DOHH2 (cell line): ENCODE results near the gene WDFY3.

Experiments used
- H3F3A ChIP-seq: fragments of 200-600 bp; sonication (generic), shearing (Covaris generic); 2 replicates; pipeline ENCODE4 v1.6.0; 2016; ENCODE audit warnings: antibody characterized with exemption, mild to moderate bottlenecking; ENCODE audit not compliant: control insufficient read depth, insufficient read depth
- H3K27ac ChIP-seq: fragments of 200-600 bp; sonication (generic); 2 replicates; pipeline ENCODE4 v1.5.1; 2014; ENCODE audit warnings: low read depth, mild to moderate bottlenecking, low read length, moderate library complexity
- H3K27me3 ChIP-seq: fragments of 200-600 bp; sonication (generic); 2 replicates; pipeline ENCODE4 v1.6.1; 2014; ENCODE audit warnings: mild to moderate bottlenecking, low read length, mixed read lengths; ENCODE audit not compliant: control insufficient read depth
- H3K36me3 ChIP-seq: fragments of 200-600 bp; sonication (generic); 2 replicates; pipeline ENCODE4 v1.6.1; 2014; ENCODE audit warnings: mild to moderate bottlenecking, low read length, moderate library complexity, mixed read lengths; ENCODE audit not compliant: control insufficient read depth
- H3K4me1 ChIP-seq: fragments of 200-600 bp; sonication (generic); 2 replicates; pipeline ENCODE4 v1.6.1; 2014; ENCODE audit warnings: mild to moderate bottlenecking, low read length, mixed read lengths; ENCODE audit not compliant: control insufficient read depth
- H3K4me2 ChIP-seq: fragments of 200-600 bp; sonication (generic); 2 replicates; pipeline ENCODE4 v1.6.0; 2014; ENCODE audit warnings: mild to moderate bottlenecking, low read length, moderate library complexity
- H3K4me3 ChIP-seq: fragments of 200-600 bp; sonication (generic); 2 replicates; pipeline ENCODE4 v1.5.1; 2014; ENCODE audit warnings: mild to moderate bottlenecking, low read length, mixed read lengths
- H3K79me2 ChIP-seq: fragments of 200-600 bp; sonication (generic); 2 replicates; pipeline ENCODE4 v1.6.1; 2014; ENCODE audit warnings: mild to moderate bottlenecking, low read length, mixed read lengths; ENCODE audit not compliant: control insufficient read depth
- H3K9me2 ChIP-seq: fragments of 200-600 bp; sonication (generic); replicated peaks from 2 replicates; pipeline ENCODE4 v1.6.1; 2014; ENCODE audit warnings: mild to moderate bottlenecking, low read length, mixed read lengths; ENCODE audit not compliant: control insufficient read depth
- H3K9me3 ChIP-seq: fragments of 200-600 bp; sonication (generic); 2 replicates; pipeline ENCODE4 v1.6.1; 2014; ENCODE audit warnings: antibody characterized with exemption, low read length, mixed read lengths; ENCODE audit not compliant: control insufficient read depth, insufficient read depth
- H4K20me1 ChIP-seq: fragments of 200-600 bp; sonication (generic); 2 replicates; pipeline ENCODE4 v1.6.0; 2014; ENCODE audit warnings: low read depth, mild to moderate bottlenecking, antibody characterized with exemption, low read length, moderate library complexity; ENCODE audit not compliant: control insufficient read depth, insufficient read depth
- EZH2phosphoT487 ChIP-seq: fragments of 200-600 bp; sonication (generic); IDR thresholded peaks from 2 replicates; pipeline ENCODE4 v1.6.1; 2017; ENCODE audit warnings: borderline replicate concordance, mild to moderate bottlenecking, antibody characterized with exemption, low read length, moderate library complexity, mixed read lengths
- TF ChIP-seq, protein P1 (sequence below): fragments of 200-600 bp; sonication (generic); IDR thresholded peaks from one replicate; pipeline ENCODE4 v1.5.1; 2014; ENCODE audit warnings: antibody characterized with exemption, mild to moderate bottlenecking, low read depth, low read length; ENCODE audit not compliant: poor library complexity, severe bottlenecking

The WDFY3 gene

DNA sequence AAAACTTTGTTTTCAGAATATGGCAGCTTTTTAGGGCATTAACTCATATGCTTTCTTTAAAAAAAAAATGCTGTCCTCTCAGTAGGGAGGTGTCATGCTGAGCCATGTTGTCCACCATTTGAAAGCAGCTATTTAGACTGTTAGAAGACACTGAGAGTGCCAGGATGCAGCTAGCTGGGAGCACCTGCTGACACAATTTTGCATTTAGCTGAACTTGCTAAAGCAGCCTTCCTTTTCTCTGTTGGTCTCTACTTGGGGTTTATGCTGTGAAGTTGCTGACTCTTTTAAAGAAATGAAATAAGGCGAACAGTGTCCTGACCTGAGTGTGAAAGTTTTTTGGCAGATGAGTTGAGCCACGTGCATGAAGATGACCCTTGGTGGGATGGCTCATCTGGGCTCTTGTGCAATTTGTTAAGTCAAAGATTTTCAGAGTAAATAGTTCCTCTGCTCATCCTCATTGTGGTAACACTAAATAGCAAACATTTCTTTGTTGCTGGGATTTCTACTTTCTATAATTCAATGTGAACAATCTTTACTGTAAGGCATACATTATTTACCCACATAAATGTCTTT lies 319.1 kb downstream of the WDFY3 start:
- TF ChIP-seq, protein P1, sequence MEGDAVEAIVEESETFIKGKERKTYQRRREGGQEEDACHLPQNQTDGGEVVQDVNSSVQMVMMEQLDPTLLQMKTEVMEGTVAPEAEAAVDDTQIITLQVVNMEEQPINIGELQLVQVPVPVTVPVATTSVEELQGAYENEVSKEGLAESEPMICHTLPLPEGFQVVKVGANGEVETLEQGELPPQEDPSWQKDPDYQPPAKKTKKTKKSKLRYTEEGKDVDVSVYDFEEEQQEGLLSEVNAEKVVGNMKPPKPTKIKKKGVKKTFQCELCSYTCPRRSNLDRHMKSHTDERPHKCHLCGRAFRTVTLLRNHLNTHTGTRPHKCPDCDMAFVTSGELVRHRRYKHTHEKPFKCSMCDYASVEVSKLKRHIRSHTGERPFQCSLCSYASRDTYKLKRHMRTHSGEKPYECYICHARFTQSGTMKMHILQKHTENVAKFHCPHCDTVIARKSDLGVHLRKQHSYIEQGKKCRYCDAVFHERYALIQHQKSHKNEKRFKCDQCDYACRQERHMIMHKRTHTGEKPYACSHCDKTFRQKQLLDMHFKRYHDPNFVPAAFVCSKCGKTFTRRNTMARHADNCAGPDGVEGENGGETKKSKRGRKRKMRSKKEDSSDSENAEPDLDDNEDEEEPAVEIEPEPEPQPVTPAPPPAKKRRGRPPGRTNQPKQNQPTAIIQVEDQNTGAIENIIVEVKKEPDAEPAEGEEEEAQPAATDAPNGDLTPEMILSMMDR: no peak
- TF ChIP-seq EZH2phosphoT487: no peak
- Histone ChIP-seq H3K4me2 (no peak overlapping the region), H3K4me1 (no peaks in the 10 kb centered on the region), H3K9me3 (no peaks in the 10 kb centered on the region), H3K27me3 (no peaks in the 10 kb centered on the region), H3F3A (no peaks in the 10 kb centered on the region), H3K9me2 (no peaks in the 10 kb centered on the region), H4K20me1 (no peaks in the 10 kb centered on the region), H3K79me2 (no peaks in the 10 kb centered on the region), H3K4me3 (no peak overlapping the region), H3K27ac (no peak overlapping the region), H3K36me3 (no peaks in the 10 kb centered on the region)

DNA sequence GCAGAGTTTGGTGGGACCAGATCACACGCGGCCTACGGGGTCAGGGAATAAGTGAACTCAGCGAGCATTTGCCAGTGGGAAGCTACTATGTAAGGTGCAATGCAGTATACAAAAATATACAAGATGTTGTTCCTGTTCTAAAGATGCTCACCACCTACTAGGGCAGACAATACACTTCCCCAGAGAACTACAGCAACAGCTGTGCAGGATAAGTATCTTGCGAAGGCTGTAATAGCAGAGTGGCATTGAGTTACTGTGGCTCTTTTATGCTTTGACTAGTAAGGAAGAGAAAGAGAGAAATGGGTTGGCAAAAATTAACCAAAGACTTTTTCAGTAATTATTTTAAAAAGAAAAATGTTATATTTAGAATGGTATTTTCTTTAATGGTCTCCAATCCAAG lies 322.4 kb downstream of the WDFY3 start:
- Histone ChIP-seq H3K27me3 (no peaks in the 10 kb centered on the region), H3K4me1 (no peaks in the 10 kb centered on the region), H3K9me2 (no peaks in the 10 kb centered on the region), H3K27ac (no peak overlapping the region), H3K36me3 (no peaks in the 10 kb centered on the region), H3K79me2 (no peaks in the 10 kb centered on the region), H3K4me3 (no peak overlapping the region), H3K4me2 (no peak overlapping the region), H3K9me3 (no peaks in the 10 kb centered on the region), H3F3A (no peaks in the 10 kb centered on the region), H4K20me1 (no peaks in the 10 kb centered on the region)
- TF ChIP-seq, protein P1: no peak
- no peak for TF ChIP-seq EZH2phosphoT487

DNA sequence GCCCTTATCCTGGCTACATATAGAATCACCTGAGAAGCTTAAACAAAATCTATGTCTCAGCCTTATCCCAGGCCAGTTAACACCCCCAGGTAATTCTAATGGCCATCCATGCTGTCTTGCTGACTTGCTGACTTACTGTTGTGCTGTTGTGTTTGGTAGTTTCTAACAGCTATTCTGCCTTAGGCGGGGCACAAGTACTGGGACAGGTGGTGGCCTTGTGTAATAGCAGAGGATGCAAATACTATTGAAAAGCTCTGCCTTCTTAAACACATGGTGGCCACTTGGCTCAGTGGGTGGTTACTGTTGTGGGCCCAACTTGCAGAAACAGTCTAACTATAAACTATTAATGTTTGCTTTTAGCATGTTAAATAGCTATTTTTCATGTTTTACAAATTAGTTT lies 327.3 kb downstream of the WDFY3 start:
- no peak overlapping the region for H3K27ac ChIP-seq
- no peaks in the 10 kb centered on the region for H3K36me3 ChIP-seq
- no peak overlapping the region for H3K4me2 ChIP-seq
- no peaks in the 10 kb centered on the region for H3K4me1 ChIP-seq
- H3K9me3 ChIP-seq: no peaks in the 10 kb centered on the region
- H3K4me3 ChIP-seq: no peak overlapping the region
- TF ChIP-seq EZH2phosphoT487: no peak
- TF ChIP-seq, protein P1: no peak
- H3K27me3 ChIP-seq: no peaks in the 10 kb centered on the region
- no peaks in the 10 kb centered on the region for H3K79me2 ChIP-seq
- no peaks in the 10 kb centered on the region for H4K20me1 ChIP-seq
- H3K9me2 ChIP-seq: no peaks in the 10 kb centered on the region
- no peaks in the 10 kb centered on the region for H3F3A ChIP-seq

DNA sequence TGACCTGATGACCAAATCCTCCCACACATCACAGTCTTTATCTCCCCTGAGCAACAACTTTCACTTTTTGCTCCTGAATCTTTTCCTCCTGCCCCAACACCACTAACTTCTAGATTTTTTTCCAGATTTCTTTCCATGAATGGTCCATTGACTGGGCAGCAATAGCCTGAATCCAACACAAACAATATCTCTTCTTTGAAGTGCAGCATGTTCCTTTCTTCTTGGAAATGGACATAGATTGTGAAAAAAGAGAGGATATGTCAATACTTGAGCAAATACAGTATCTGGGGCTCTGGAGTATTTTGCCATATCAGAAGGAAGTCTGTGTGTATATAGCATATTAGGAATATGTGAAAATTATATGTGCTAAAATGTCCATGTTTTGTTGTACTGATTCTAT lies 328.4 kb downstream of the WDFY3 start:
- H3K9me3 ChIP-seq: no peaks in the 10 kb centered on the region
- H3F3A ChIP-seq: no peaks in the 10 kb centered on the region
- no peaks in the 10 kb centered on the region for H3K9me2 ChIP-seq
- no peaks in the 10 kb centered on the region for H3K36me3 ChIP-seq
- no peaks in the 10 kb centered on the region for H4K20me1 ChIP-seq
- no peak overlapping the region for H3K4me3 ChIP-seq
- no peak overlapping the region for H3K4me2 ChIP-seq
- no peaks in the 10 kb centered on the region for H3K79me2 ChIP-seq
- no peaks in the 10 kb centered on the region for H3K4me1 ChIP-seq
- H3K27me3 ChIP-seq: no peaks in the 10 kb centered on the region
- H3K27ac ChIP-seq: no peak overlapping the region
- TF ChIP-seq, protein P1: no peak
- TF ChIP-seq EZH2phosphoT487: no peak
